ENCODE data around the gene PPP1R1B. TPM values are rescaled to one million over a fixed set of nuclear protein-coding genes. Genes with fewer than 3 reads are reported as not detected.
"Not testable (repeated sequence)": the region's sequence is repeated elsewhere in the genome, so short reads cannot be mapped to it uniquely, and the experiment has no call there.

PPP1R1B gene
- polyA plus RNA-seq, 1 donor from 2014 or later: 1.8 TPM

DNA sequence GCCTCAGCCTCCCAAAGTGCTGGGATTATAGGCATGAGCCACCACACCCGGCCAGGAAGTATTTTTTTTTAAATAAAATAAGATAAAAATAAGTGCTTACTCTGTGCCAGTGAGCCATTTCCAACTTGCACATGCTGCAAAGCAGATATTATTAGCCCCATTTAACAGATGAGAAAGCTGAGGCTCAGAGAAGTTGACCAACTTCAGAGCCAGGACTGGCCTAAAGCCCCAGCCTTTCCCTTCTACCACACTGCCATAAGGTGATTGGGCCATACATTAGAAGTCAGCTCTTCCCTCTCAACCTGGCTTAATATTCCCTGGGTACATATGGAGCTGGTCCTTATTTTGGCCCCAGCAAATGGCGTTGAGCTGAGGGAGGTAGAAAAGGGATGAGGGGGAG lies 44.1 kb upstream of the PPP1R1B start:
- no peak for TF ChIP-seq MXI1 (conservative IDR thresholded peaks at IDR 0.05; ENCODE audit: poor library complexity, severe bottlenecking)
- TF ChIP-seq POLR2AphosphoS5 (IDR thresholded peaks at IDR 0.05): no peak
- TF ChIP-seq, protein P1, sequence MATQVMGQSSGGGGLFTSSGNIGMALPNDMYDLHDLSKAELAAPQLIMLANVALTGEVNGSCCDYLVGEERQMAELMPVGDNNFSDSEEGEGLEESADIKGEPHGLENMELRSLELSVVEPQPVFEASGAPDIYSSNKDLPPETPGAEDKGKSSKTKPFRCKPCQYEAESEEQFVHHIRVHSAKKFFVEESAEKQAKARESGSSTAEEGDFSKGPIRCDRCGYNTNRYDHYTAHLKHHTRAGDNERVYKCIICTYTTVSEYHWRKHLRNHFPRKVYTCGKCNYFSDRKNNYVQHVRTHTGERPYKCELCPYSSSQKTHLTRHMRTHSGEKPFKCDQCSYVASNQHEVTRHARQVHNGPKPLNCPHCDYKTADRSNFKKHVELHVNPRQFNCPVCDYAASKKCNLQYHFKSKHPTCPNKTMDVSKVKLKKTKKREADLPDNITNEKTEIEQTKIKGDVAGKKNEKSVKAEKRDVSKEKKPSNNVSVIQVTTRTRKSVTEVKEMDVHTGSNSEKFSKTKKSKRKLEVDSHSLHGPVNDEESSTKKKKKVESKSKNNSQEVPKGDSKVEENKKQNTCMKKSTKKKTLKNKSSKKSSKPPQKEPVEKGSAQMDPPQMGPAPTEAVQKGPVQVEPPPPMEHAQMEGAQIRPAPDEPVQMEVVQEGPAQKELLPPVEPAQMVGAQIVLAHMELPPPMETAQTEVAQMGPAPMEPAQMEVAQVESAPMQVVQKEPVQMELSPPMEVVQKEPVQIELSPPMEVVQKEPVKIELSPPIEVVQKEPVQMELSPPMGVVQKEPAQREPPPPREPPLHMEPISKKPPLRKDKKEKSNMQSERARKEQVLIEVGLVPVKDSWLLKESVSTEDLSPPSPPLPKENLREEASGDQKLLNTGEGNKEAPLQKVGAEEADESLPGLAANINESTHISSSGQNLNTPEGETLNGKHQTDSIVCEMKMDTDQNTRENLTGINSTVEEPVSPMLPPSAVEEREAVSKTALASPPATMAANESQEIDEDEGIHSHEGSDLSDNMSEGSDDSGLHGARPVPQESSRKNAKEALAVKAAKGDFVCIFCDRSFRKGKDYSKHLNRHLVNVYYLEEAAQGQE (IDR thresholded peaks at IDR 0.05; ENCODE audit: borderline replicate concordance): no peak
- TF ChIP-seq RAD21 (conservative IDR thresholded peaks at IDR 0.05): no peak
- TF ChIP-seq, protein P2, sequence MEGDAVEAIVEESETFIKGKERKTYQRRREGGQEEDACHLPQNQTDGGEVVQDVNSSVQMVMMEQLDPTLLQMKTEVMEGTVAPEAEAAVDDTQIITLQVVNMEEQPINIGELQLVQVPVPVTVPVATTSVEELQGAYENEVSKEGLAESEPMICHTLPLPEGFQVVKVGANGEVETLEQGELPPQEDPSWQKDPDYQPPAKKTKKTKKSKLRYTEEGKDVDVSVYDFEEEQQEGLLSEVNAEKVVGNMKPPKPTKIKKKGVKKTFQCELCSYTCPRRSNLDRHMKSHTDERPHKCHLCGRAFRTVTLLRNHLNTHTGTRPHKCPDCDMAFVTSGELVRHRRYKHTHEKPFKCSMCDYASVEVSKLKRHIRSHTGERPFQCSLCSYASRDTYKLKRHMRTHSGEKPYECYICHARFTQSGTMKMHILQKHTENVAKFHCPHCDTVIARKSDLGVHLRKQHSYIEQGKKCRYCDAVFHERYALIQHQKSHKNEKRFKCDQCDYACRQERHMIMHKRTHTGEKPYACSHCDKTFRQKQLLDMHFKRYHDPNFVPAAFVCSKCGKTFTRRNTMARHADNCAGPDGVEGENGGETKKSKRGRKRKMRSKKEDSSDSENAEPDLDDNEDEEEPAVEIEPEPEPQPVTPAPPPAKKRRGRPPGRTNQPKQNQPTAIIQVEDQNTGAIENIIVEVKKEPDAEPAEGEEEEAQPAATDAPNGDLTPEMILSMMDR (IDR thresholded peaks at IDR 0.05; ENCODE audit: poor library complexity, severe bottlenecking): no peak
- TF ChIP-seq SMC3 (conservative IDR thresholded peaks at IDR 0.05; ENCODE audit: poor library complexity): no peak
- TF ChIP-seq EP300 (conservative IDR thresholded peaks at IDR 0.05; ENCODE audit: poor library complexity, severe bottlenecking): no peak
- TF ChIP-seq TAF1 (IDR thresholded peaks at IDR 0.05; ENCODE audit: low read depth): no peak
- TF ChIP-seq EZH2 (IDR thresholded peaks at IDR 0.05; ENCODE audit: borderline replicate concordance, insufficient read depth, low read length, poor library complexity, severe bottlenecking): no peak

DNA sequence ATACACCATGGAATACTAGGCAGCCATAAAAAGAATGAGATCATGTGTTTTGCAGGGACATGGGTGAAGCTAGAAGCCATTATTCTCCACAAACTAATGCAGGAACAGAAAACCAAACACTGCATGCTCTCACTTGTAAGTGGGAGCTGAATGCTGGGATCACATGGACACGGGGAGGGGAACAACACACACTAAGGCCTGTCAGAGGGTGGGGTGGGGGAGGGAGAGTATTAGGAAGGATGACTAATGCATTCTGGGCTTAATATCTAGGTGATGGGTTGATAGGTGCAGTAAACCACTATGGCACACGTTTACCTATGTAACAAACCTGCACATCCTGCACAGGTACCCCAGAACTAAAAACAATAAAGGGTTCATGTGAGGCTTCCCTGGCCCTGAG lies 36.6 kb upstream of the PPP1R1B start:
- peaks cover 43% of the 10 kb centered on the region for H3K27me3 ChIP-seq (ENCODE audit: insufficient read depth, low read depth, low read length)
- H3K9ac ChIP-seq (ENCODE audit: low read length); H3K4me3 ChIP-seq (ENCODE audit: low read length); H3K9me3 ChIP-seq (ENCODE audit: low read length); H3K79me2 ChIP-seq (replicated peaks; ENCODE audit: insufficient read depth, low read length); H3K4me2 ChIP-seq (ENCODE audit: low read length); H3K36me3 ChIP-seq (ENCODE audit: insufficient read depth, low read length); H2AFZ ChIP-seq (ENCODE audit: low read depth, low read length); H3F3A ChIP-seq (ENCODE audit: insufficient read depth, low read length, poor library complexity, severe bottlenecking); H3K9me2 ChIP-seq (ENCODE audit: insufficient read depth, low read length); H3K27ac ChIP-seq (ENCODE audit: low read length); H4K20me1 ChIP-seq (ENCODE audit: insufficient read depth): not testable (repeated sequence)

More for the DNA sequence above, 44.1 kb upstream of the PPP1R1B start:
- Histone ChIP-seq H3K36me3 (ENCODE audit: insufficient read depth, low read length) (no peaks in the 10 kb centered on the region), H3K4me2 (ENCODE audit: low read length) (no peak overlapping the region), H3K27ac (ENCODE audit: low read length) (no peak overlapping the region), H3K27me3 (ENCODE audit: insufficient read depth, low read depth, low read length) (no peaks in the 10 kb centered on the region), H4K20me1 (ENCODE audit: insufficient read depth) (no peaks in the 10 kb centered on the region), H3K79me2 (replicated peaks; ENCODE audit: insufficient read depth, low read length) (no peaks in the 10 kb centered on the region), H3K4me3 (ENCODE audit: low read length) (no peak overlapping the region), H3K9me2 (ENCODE audit: insufficient read depth, low read length) (no peaks in the 10 kb centered on the region), H3K9ac (ENCODE audit: low read length) (no peak overlapping the region), H3K9me3 (ENCODE audit: low read length) (no peaks in the 10 kb centered on the region), H2AFZ (ENCODE audit: low read depth, low read length) (no peak overlapping the region), H3F3A (ENCODE audit: insufficient read depth, low read length, poor library complexity, severe bottlenecking) (no peaks in the 10 kb centered on the region)
